Type B pancreatic cell (in vitro differentiated cells): ENCODE data around the gene FZD10. TPM values are rescaled to one million over a fixed set of nuclear protein-coding genes. Genes with fewer than 3 reads are reported as not detected.
A peak's percentile ranks its signal among the peaks of the same experiment; 100 is the strongest.

ENCODE experiments used
- DNase-seq: peaks from one replicate; pipeline ENCODE4 v3.0.0; 2021; ENCODE audit warnings: mixed read lengths; ENCODE audit not compliant: unreplicated experiment; ENCODE audit errors: extremely low spot score
- H3K27ac Mint-ChIP-seq: 2 replicates; pipeline ENCODE4 v1.8.0; 2021; ENCODE audit warnings: mild to moderate bottlenecking, mixed read lengths
- H3K27me3 Mint-ChIP-seq: 2 replicates; pipeline ENCODE4 v1.8.0; 2021; ENCODE audit warnings: mixed read lengths
- H3K36me3 Mint-ChIP-seq: 2 replicates; pipeline ENCODE4 v1.8.0; 2021; ENCODE audit warnings: mixed read lengths
- H3K4me1 Mint-ChIP-seq: one replicate; pipeline ENCODE4 v1.8.0; 2021; ENCODE audit warnings: mixed read lengths; ENCODE audit not compliant: unreplicated experiment
- H3K4me3 Mint-ChIP-seq: 2 replicates; pipeline ENCODE4 v1.8.0; 2021; ENCODE audit warnings: mild to moderate bottlenecking, mixed read lengths
- H3K9me3 Mint-ChIP-seq: 2 replicates; pipeline ENCODE4 v1.8.0; 2021; ENCODE audit warnings: mixed read lengths
- total RNA-seq: library from RNA; stranded (reverse); gene quantifications from 2 replicates; pipeline ENCODE4 v1.2.1, GENCODE V29; 2021; ENCODE audit warnings: low replicate concordance
- TF ChIP-seq, protein P1 (sequence below): fragments of 200-600 bp; sonication (generic); conservative IDR thresholded peaks from 2 replicates; pipeline ENCODE4 v1.5.0; 2021; ENCODE audit warnings: antibody characterized with exemption, mild to moderate bottlenecking

FZD10 gene
- total RNA-seq, 1 donor from 2014 or later, result 17.7 TPM

DNA sequence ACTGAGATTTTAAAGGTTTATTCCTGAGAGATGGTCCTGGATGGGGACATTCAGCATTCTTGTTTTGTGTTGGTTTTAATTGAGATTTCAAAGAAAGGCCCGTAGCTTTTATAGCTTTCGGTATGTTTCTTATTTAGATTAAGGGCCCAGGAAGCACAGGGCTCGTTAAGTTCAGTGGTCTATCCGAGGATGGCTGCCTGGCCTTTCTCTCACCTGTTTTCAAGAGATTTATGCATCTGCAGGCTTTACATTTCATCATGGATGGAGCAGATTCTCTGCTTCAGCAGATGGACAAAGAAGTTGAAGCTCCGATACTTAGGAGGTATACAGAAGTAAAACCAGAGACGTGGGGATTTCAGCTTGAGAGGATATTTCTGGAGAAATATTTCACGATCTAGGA is 16.0 kb downstream of the FZD10 start:
- Mint-ChIP-seq H3K36me3 (peaks cover 3% of the 10 kb centered on the region), H3K4me3 (peak overlapping the region; percentile 65), H3K4me1 (peaks cover 16% of the 10 kb centered on the region), H3K27me3 (peaks cover 21% of the 10 kb centered on the region), H3K9me3 (peaks cover 10% of the 10 kb centered on the region), H3K27ac (peak overlapping the region; percentile 71)
- TF ChIP-seq, protein P1, sequence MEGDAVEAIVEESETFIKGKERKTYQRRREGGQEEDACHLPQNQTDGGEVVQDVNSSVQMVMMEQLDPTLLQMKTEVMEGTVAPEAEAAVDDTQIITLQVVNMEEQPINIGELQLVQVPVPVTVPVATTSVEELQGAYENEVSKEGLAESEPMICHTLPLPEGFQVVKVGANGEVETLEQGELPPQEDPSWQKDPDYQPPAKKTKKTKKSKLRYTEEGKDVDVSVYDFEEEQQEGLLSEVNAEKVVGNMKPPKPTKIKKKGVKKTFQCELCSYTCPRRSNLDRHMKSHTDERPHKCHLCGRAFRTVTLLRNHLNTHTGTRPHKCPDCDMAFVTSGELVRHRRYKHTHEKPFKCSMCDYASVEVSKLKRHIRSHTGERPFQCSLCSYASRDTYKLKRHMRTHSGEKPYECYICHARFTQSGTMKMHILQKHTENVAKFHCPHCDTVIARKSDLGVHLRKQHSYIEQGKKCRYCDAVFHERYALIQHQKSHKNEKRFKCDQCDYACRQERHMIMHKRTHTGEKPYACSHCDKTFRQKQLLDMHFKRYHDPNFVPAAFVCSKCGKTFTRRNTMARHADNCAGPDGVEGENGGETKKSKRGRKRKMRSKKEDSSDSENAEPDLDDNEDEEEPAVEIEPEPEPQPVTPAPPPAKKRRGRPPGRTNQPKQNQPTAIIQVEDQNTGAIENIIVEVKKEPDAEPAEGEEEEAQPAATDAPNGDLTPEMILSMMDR, result no peak
- DNase-seq, result peak; percentile 6

DNA sequence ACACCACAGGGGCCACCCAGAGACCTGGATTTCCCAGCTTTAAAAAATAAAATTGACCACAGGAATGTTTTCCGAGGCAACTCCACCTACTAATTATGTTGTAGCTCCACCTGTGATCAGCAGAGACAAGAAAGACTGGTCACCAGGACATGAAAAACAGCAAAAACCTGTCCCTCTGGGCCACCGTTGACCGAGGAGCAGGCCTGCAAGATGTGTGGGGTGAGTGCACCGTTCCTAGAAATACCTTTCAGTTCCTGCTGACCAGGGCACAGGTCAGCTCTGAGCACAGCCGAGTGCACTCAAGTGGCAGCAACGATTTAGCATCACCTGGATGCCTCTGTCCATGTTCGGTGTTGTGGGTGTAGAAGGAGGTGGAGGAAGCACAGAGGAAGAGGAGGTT is 16.9 kb downstream of the FZD10 start:
- peaks cover 16% of the 10 kb centered on the region for H3K4me1 Mint-ChIP-seq
- peaks cover 17% of the 10 kb centered on the region for H3K27me3 Mint-ChIP-seq

DNA sequence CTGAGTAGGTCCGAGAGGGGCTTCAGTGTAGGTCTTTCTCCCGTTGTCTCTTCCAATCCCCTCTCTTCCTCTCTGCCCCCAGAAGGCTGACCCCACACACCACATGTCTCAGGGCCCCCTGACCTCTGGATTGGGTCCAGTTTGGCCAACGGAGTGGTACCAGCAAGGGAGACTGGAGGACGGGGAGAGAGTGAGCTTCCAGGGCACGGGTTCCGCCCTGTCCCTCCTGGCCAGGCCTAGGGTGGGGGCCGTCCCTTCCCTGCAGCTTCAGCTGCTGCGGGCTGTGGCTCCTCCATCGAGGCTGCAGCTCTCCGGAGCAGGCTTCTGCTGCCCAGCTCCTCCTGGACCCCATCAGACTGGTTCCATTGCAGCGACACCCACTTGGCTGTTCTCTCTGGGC is 17.4 kb downstream of the FZD10 start:
- Mint-ChIP-seq H3K9me3 (peaks cover 10% of the 10 kb centered on the region), H3K27ac (no peak overlapping the region), H3K36me3 (peaks cover 3% of the 10 kb centered on the region), H3K27me3 (peaks cover 17% of the 10 kb centered on the region), H3K4me3 (no peak overlapping the region), H3K4me1 (peaks cover 16% of the 10 kb centered on the region)
- TF ChIP-seq, protein P1, result no peak
- DNase-seq, result no peak

More for the DNA sequence above, 16.9 kb downstream of the FZD10 start:
- no peak for DNase-seq
- peak overlapping the region; percentile 68 for H3K4me3 Mint-ChIP-seq
- peaks cover 3% of the 10 kb centered on the region for H3K36me3 Mint-ChIP-seq
- H3K9me3 Mint-ChIP-seq, result peaks cover 10% of the 10 kb centered on the region
- TF ChIP-seq, protein P1, result no peak
- peak overlapping the region; percentile 88 for H3K27ac Mint-ChIP-seq

DNA sequence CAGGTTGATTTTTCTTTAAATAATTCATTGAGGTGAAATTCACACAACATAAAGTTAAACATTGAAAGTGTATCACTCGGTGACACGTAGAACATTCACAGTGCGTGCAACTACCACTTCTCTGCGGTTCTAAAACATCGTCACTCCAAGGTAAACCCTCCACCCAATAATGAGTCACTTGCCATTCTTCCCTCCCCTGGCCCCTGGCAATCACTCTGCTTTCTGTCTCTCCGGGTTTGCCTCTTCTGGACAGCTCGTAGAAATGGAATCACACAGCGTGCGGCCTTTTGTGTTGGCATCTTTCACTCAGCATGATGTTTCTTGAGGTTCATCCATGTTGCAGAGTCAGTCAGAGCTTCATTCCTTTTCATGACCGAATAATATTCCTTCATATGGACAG is 18.9 kb downstream of the FZD10 start:
- Mint-ChIP-seq H3K36me3 (peaks cover 3% of the 10 kb centered on the region), H3K4me3 (no peak overlapping the region), H3K27me3 (peaks cover 17% of the 10 kb centered on the region), H3K9me3 (peaks cover 10% of the 10 kb centered on the region), H3K4me1 (peaks cover 18% of the 10 kb centered on the region), H3K27ac (no peak overlapping the region)
- TF ChIP-seq, protein P1, result no peak
- DNase-seq, result no peak

DNA sequence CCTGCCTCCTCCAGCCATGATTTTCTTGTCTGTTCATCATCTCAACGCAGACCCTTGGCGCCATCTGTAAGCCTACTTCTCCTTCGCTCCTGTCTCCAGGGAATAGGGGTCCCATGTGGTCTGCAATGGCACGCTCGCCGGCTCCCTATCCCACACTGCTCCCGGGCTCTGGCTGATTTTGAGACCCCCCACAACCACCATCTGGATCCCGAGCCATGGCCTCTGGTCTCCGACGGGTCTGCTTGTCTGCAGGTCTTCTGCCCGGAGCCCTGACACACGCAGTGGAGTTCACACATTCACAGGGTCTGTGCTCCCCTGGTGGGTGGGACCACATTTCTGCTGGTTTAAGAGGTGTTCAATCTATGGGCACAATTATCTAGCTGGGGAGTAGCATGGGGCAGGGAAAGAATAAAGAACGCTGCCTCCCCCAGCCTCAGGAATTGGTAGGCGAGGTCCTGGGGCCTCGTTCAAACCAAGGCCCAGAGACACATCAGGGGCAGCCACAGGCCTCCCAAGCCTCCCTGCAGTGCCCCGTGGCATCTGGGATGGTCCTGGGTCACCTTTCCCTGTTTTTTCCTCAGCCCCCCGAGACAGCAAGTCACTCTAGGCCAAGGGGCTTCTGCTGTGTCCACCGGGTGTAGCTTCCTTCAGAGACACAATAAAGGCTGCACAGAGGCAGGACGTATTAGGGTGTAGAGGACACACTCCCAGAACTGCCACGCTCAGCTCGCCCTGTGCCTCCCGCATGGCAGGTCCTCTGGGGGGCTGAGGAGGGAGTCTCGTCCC is 21.5 kb downstream of the FZD10 start:
- Mint-ChIP-seq H3K27me3 (peaks cover 9% of the 10 kb centered on the region), H3K9me3 (peaks cover 10% of the 10 kb centered on the region), H3K36me3 (peaks cover 3% of the 10 kb centered on the region), H3K4me3 (no peak overlapping the region), H3K4me1 (peaks cover 14% of the 10 kb centered on the region), H3K27ac (no peak overlapping the region)
- TF ChIP-seq, protein P1, result no peak
- DNase-seq, result peak; percentile 53
